ENCODE measurements around the gene LRRN2. TPM values are rescaled to one million over a fixed set of nuclear protein-coding genes. Genes with fewer than 3 reads are reported as not detected.

Gene LRRN2
- polyA plus RNA-seq, 1 of the 3 experiments (the other 2 are of a cell fraction): not detected

- TF ChIP-seq ZBTB33 (IDR thresholded peaks at IDR 0.05; ENCODE audit: borderline replicate concordance, low read depth) (no peak), GATA2 (CRISPR knock-in tag; IDR thresholded peaks at IDR 0.05) (no peak), YY1 (IDR thresholded peaks at IDR 0.05; ENCODE audit: low read depth) (no peak), RAD21 (IDR thresholded peaks at IDR 0.05; ENCODE audit: low read length) (no peak), RXRA (IDR thresholded peaks at IDR 0.05; ENCODE audit: borderline replicate concordance, low read depth) (no peak), PBX3 (IDR thresholded peaks at IDR 0.05) (no peak), FOXJ3 (CRISPR knock-in tag; IDR thresholded peaks at IDR 0.05) (no peak), USF2 (IDR thresholded peaks at IDR 0.05; ENCODE audit: borderline replicate concordance, low read depth, low read length) (no peak), SIN3A (IDR thresholded peaks at IDR 0.05; ENCODE audit: borderline replicate concordance, low read depth, low read length) (no peak), SMC3 (IDR thresholded peaks at IDR 0.05; ENCODE audit: low read depth, low read length) (no peak), JUND (IDR thresholded peaks at IDR 0.05) (no peak)
- TF ChIP-seq, protein P1, sequence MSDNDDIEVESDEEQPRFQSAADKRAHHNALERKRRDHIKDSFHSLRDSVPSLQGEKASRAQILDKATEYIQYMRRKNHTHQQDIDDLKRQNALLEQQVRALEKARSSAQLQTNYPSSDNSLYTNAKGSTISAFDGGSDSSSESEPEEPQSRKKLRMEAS (IDR thresholded peaks at IDR 0.05; ENCODE audit: low read depth): no peak
Measured at GRCh38 chr1:204569478-204569877, 116.1 kb downstream of the LRRN2 start (continued).

DNA sequence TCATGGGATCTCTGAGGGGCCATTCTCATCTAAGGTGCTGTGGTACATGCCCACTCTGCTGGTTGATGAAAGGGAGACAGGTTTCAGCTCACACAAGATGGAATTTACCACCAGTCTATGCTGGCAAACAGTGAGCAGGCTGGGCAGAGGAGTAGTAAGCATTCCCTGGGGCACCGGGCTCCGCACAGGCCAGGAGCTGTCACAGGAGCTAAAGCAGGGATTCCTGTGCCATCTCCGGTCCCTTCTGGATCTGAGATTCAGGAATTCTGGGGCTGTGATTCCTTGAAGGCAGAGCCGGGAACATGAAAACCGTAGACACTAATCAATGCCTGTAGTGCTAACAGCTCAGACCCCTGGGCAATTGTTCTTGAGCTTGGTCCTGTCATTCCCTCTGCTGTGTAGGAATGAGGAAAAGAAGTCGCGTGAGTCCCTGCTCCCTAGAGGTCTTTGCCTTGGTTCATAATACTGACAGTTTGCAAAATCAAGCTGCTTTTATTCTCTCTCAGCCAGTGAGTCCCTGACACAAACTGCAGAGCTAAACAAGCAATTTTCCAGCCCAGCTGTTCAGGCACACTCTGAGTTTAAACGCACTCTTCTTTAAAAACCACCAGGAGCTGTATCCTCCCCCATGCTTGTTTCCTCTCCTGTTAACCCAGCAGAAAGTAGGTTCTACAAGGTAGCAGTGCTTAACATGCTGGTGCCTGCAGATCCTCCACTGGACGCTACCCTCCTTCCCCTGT lies 116.8 kb downstream of the LRRN2 start:
- no peaks in the 10 kb centered on the region for H3F3A ChIP-seq (replicated peaks; ENCODE audit: insufficient read depth)
- H3K36me3 ChIP-seq (replicated peaks in 1 of 2; ENCODE audit: control insufficient read depth in 1 of 2, insufficient read depth in 2 of 2, low read length in 1 of 2): peaks cover 0 to 3% of the 10 kb centered on the region in 2 experiments
- no peaks in the 10 kb centered on the region for H3K9me2 ChIP-seq
- H3K4me3 ChIP-seq (ENCODE audit: low read depth in 2 of 2, low read length in 1 of 2): no peak overlapping the region
- no peaks in the 10 kb centered on the region for H3K27me3 ChIP-seq (ENCODE audit: insufficient read depth)
- H2AFZ ChIP-seq (ENCODE audit: low read depth): no peak overlapping the region
- WGBS (ENCODE audit: low lambda C conversion rate): 90% methylated on average over 5 of the region's 9 CpGs
- no peak for DNase-seq
- no peaks in the 10 kb centered on the region for H4K20me1 ChIP-seq (ENCODE audit: insufficient read depth)
- H3K79me2 ChIP-seq (ENCODE audit: insufficient read depth): no peaks in the 10 kb centered on the region
- peaks cover 6 to 9% of the 10 kb centered on the region in 2 experiments; a peak in 3 of 4 replicates for H3K4me1 ChIP-seq (ENCODE audit: control insufficient read depth in 1 of 2, insufficient read depth in 2 of 2, low read depth in 1 of 2, low read length in 1 of 2)
- H3K27ac ChIP-seq (ENCODE audit: low read depth in 2 of 2, low read length in 1 of 2): no peak overlapping the region
- no peak overlapping the region for H3K4me2 ChIP-seq
- no peaks in the 10 kb centered on the region for H3K9me3 ChIP-seq
- no peak overlapping the region for H3K9ac ChIP-seq
- POLR2A ChIA-PET: no interaction called here
- CTCF ChIA-PET: interaction anchor here (0.6 to 18.4 kb wide), 10 partner anchors 15 to 717 kb away, joined by 3 to 568 read pairs (median 25); no protein-coding TSS in a partner anchor
- TF ChIP-seq RCOR1 (IDR thresholded peaks at IDR 0.05; ENCODE audit: low read length): no peak
- TF ChIP-seq TEAD4 (IDR thresholded peaks at IDR 0.05; ENCODE audit: borderline replicate concordance, insufficient read depth): no peak
- TF ChIP-seq, protein P2, sequence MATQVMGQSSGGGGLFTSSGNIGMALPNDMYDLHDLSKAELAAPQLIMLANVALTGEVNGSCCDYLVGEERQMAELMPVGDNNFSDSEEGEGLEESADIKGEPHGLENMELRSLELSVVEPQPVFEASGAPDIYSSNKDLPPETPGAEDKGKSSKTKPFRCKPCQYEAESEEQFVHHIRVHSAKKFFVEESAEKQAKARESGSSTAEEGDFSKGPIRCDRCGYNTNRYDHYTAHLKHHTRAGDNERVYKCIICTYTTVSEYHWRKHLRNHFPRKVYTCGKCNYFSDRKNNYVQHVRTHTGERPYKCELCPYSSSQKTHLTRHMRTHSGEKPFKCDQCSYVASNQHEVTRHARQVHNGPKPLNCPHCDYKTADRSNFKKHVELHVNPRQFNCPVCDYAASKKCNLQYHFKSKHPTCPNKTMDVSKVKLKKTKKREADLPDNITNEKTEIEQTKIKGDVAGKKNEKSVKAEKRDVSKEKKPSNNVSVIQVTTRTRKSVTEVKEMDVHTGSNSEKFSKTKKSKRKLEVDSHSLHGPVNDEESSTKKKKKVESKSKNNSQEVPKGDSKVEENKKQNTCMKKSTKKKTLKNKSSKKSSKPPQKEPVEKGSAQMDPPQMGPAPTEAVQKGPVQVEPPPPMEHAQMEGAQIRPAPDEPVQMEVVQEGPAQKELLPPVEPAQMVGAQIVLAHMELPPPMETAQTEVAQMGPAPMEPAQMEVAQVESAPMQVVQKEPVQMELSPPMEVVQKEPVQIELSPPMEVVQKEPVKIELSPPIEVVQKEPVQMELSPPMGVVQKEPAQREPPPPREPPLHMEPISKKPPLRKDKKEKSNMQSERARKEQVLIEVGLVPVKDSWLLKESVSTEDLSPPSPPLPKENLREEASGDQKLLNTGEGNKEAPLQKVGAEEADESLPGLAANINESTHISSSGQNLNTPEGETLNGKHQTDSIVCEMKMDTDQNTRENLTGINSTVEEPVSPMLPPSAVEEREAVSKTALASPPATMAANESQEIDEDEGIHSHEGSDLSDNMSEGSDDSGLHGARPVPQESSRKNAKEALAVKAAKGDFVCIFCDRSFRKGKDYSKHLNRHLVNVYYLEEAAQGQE (IDR thresholded peaks at IDR 0.05; ENCODE audit: low read depth, low read length): no peak
- TF ChIP-seq MEF2A (IDR thresholded peaks at IDR 0.05; ENCODE audit: borderline replicate concordance, low read depth): no peak
- TF ChIP-seq CHD2 (IDR thresholded peaks at IDR 0.05; ENCODE audit: low read length, partially characterized antibody): no peak
- TF ChIP-seq EP300 (IDR thresholded peaks at IDR 0.05; ENCODE audit: borderline replicate concordance in 1 of 2, low read depth in 1 of 2, low read length in 1 of 2): no peak
- no peak for TF ChIP-seq RAD21 (IDR thresholded peaks at IDR 0.05; ENCODE audit: low read length)
- no peak for TF ChIP-seq GABPA (IDR thresholded peaks at IDR 0.05; ENCODE audit: low read depth)
- no peak for TF ChIP-seq FOSL2 (IDR thresholded peaks at IDR 0.05; ENCODE audit: borderline replicate concordance, low read depth)
- no peak for TF ChIP-seq RFX5 (IDR thresholded peaks at IDR 0.05; ENCODE audit: low read length)
- TF ChIP-seq USF2 (IDR thresholded peaks at IDR 0.05; ENCODE audit: borderline replicate concordance, low read depth, low read length): no peak
- TF ChIP-seq SMC3 (IDR thresholded peaks at IDR 0.05; ENCODE audit: low read depth, low read length): no peak
- TF ChIP-seq GATA2 (CRISPR knock-in tag; IDR thresholded peaks at IDR 0.05): no peak
- no peak for TF ChIP-seq EZH2phosphoT487 (IDR thresholded peaks at IDR 0.05; ENCODE audit: borderline replicate concordance, low read depth)
